Mesodermal cell (in vitro differentiated cells): ENCODE measurements around the gene SCIMP.

Experiments used
- H3K27ac ChIP-seq: 2 replicates; pipeline ENCODE4 v1.7.0; 2013; ENCODE audit warnings: mild to moderate bottlenecking, low read depth, low read length, moderate library complexity; ENCODE audit not compliant: severe bottlenecking
- H3K36me3 ChIP-seq: 2 replicates; pipeline ENCODE4 v1.7.1; 2013; ENCODE audit warnings: mild to moderate bottlenecking, low read length, moderate library complexity; ENCODE audit not compliant: control insufficient read depth, insufficient read depth
- H3K4me1 ChIP-seq: one replicate; pipeline ENCODE4 v1.7.1; 2013; ENCODE audit warnings: mild to moderate bottlenecking, low read length; ENCODE audit not compliant: insufficient read depth, control insufficient read depth, poor library complexity, severe bottlenecking
- H3K4me3 ChIP-seq: 2 replicates; pipeline ENCODE4 v1.7.0; 2013; ENCODE audit warnings: low read length, control low read depth, mild to moderate bottlenecking; ENCODE audit not compliant: insufficient read depth, poor library complexity, severe bottlenecking; ENCODE audit errors: extremely low read depth
- H3K9me3 ChIP-seq: 2 replicates; pipeline ENCODE4 v1.7.1; 2013; ENCODE audit warnings: mild to moderate bottlenecking, low read length, moderate library complexity; ENCODE audit not compliant: control insufficient read depth
- WGBS, 2 experiments: methylation state at CpG; one replicate each; pipeline ENCODE4 v1.1.5; 2013; ENCODE audit warnings: missing lambda C conversion rate in 2 of 2; ENCODE audit not compliant: insufficient coverage in 2 of 2; 5-methylcytosine and 5-hydroxymethylcytosine counted together

The SCIMP gene

GRCh38 chr17:5210614-5211252 is 23.9 kb downstream of the SCIMP start:
- Histone ChIP-seq H3K4me1 (no peaks in the 10 kb centered on the region), H3K27ac (no peak overlapping the region), H3K9me3 (no peaks in the 10 kb centered on the region), H3K4me3 (no peak overlapping the region), H3K36me3 (no peaks in the 10 kb centered on the region)
- WGBS, 2 experiments, result 84 to 95% methylated on average over 4 of the region's 8 CpGs

- Histone ChIP-seq H3K4me1 (no peaks in the 10 kb centered on the region), H3K36me3 (no peaks in the 10 kb centered on the region), H3K9me3 (no peaks in the 10 kb centered on the region), H3K27ac (no peak overlapping the region), H3K4me3 (no peak overlapping the region)
- 89 to 95% methylated on average over 3 of the region's 5 CpGs for WGBS, 2 experiments
These were observed 24.6 kb downstream of the SCIMP start for GRCh38 chr17:5210091-5210490.

GRCh38 chr17:5209396-5209795 is 25.3 kb downstream of the SCIMP start:
- H3K9me3 ChIP-seq, result no peaks in the 10 kb centered on the region
- no peaks in the 10 kb centered on the region for H3K4me1 ChIP-seq
- no peak overlapping the region for H3K27ac ChIP-seq
- no peaks in the 10 kb centered on the region for H3K36me3 ChIP-seq
- H3K4me3 ChIP-seq, result no peak overlapping the region
- 94 to 100% methylated on average over 3 of the region's 3 CpGs for WGBS, 2 experiments

- WGBS, 2 experiments, result 100% methylated on average over 1 of the region's 1 CpG
- Histone ChIP-seq H3K4me3 (no peak overlapping the region), H3K36me3 (no peaks in the 10 kb centered on the region), H3K9me3 (no peaks in the 10 kb centered on the region), H3K4me1 (no peaks in the 10 kb centered on the region), H3K27ac (no peak overlapping the region)
These were observed 30.8 kb downstream of the SCIMP start for GRCh38 chr17:5203908-5204294.

GRCh38 chr17:5203178-5203907 is 31.3 kb downstream of the SCIMP start:
- Histone ChIP-seq H3K36me3 (no peaks in the 10 kb centered on the region), H3K27ac (no peak overlapping the region), H3K4me1 (no peaks in the 10 kb centered on the region), H3K9me3 (no peaks in the 10 kb centered on the region), H3K4me3 (no peak overlapping the region)
- WGBS, 2 experiments, result 91 to 93% methylated on average over 11 to 12 of the region's 14 CpGs

GRCh38 chr17:5201011-5201410 is 33.6 kb downstream of the SCIMP start:
- Histone ChIP-seq H3K4me1 (no peaks in the 10 kb centered on the region), H3K4me3 (no peak overlapping the region), H3K9me3 (no peaks in the 10 kb centered on the region), H3K27ac (no peak overlapping the region), H3K36me3 (no peaks in the 10 kb centered on the region)
- 92% methylated on average over 4 to 7 of the region's 8 CpGs for WGBS, 2 experiments

GRCh38 chr17:5200360-5200759 is 34.3 kb downstream of the SCIMP start:
- H3K4me1 ChIP-seq, result no peaks in the 10 kb centered on the region
- no peaks in the 10 kb centered on the region for H3K9me3 ChIP-seq
- no peak overlapping the region for H3K4me3 ChIP-seq
- H3K27ac ChIP-seq, result no peak overlapping the region
- WGBS, 2 experiments, result no CpG with 5 or more reads among the region's 2 CpGs
- H3K36me3 ChIP-seq, result no peaks in the 10 kb centered on the region

GRCh38 chr17:5198472-5198871 is 36.2 kb downstream of the SCIMP start:
- no peaks in the 10 kb centered on the region for H3K4me1 ChIP-seq
- no peak overlapping the region for H3K27ac ChIP-seq
- no peaks in the 10 kb centered on the region for H3K36me3 ChIP-seq
- WGBS, 2 experiments, result 91 to 98% methylated on average over 5 to 6 of the region's 7 CpGs
- no peaks in the 10 kb centered on the region for H3K9me3 ChIP-seq
- H3K4me3 ChIP-seq, result no peak overlapping the region

- H3K4me1 ChIP-seq, result no peaks in the 10 kb centered on the region
- peaks cover 8% of the 10 kb centered on the region for H3K36me3 ChIP-seq
- peaks cover 20% of the 10 kb centered on the region for H3K9me3 ChIP-seq
- H3K4me3 ChIP-seq, result no peak overlapping the region
- 63 to 100% methylated on average over 1 of the region's 2 CpGs for WGBS, 2 experiments
- H3K27ac ChIP-seq, result no peak overlapping the region
These were observed 40.3 kb downstream of the SCIMP start for GRCh38 chr17:5194346-5194745.

- Histone ChIP-seq H3K9me3 (peaks cover 30% of the 10 kb centered on the region), H3K36me3 (peaks cover 18% of the 10 kb centered on the region), H3K27ac (peak within 1 kb of the TSS; percentile 45), H3K4me3 (peak within 1 kb of the TSS; percentile 72), H3K4me1 (no peaks in the 10 kb centered on the region)
- 25 to 26% methylated on average over 64 to 74 of the region's 82 CpGs for WGBS, 2 experiments
These were observed 42.9 kb downstream of the SCIMP start, which contains the start of gene ZNF594 for GRCh38 chr17:5191541-5192417. ZNF594 (minus strand) TSS chr17:5191868; CDS start chr17:5184256, 7,612 bp downstream.
